HG03064 (cell line): ENCODE results near the gene ZC3H12D.
"Not testable (repeated sequence)": the region's sequence is repeated elsewhere in the genome, so short reads cannot be mapped to it uniquely, and the experiment has no call there.

ENCODE experiments used
- ATAC-seq: cut with Tn5 transposase; IDR thresholded peaks from one replicate; pipeline ENCODE4 v1.9.1; 2021; ENCODE audit warnings: low read depth; ENCODE audit not compliant: unreplicated experiment

The ZC3H12D gene

GRCh38 chr6:149460249-149460648 lies 24.6 kb downstream of the ZC3H12D start:
- not testable (repeated sequence) for ATAC-seq

GRCh38 chr6:149459761-149460160 lies 25.1 kb downstream of the ZC3H12D start:
- ATAC-seq, result no peak

GRCh38 chr6:149458806-149459205 lies 26.0 kb downstream of the ZC3H12D start:
- no peak for ATAC-seq

DNA sequence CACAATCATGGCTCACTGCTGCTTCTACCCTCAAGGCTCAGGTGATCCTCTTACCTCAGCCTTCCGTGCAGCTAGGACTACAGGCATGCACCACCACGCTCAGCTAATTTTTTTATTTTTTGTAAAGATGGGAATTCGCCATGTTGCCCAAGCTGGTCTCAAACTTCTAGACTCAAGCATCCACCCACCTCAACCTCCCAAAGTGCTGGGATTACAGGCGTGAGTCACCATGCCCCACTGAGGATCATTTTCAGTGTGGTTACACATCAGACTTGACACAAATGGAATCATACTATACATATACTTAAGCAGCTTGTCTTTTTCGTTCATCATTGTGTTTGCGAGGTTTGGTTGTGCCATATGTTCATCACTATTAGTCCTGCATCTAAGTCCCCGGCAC lies 26.6 kb downstream of the ZC3H12D start:
- no peak for ATAC-seq

GRCh38 chr6:149457316-149457884 lies 27.4 kb downstream of the ZC3H12D start:
- ATAC-seq, result no peak

DNA sequence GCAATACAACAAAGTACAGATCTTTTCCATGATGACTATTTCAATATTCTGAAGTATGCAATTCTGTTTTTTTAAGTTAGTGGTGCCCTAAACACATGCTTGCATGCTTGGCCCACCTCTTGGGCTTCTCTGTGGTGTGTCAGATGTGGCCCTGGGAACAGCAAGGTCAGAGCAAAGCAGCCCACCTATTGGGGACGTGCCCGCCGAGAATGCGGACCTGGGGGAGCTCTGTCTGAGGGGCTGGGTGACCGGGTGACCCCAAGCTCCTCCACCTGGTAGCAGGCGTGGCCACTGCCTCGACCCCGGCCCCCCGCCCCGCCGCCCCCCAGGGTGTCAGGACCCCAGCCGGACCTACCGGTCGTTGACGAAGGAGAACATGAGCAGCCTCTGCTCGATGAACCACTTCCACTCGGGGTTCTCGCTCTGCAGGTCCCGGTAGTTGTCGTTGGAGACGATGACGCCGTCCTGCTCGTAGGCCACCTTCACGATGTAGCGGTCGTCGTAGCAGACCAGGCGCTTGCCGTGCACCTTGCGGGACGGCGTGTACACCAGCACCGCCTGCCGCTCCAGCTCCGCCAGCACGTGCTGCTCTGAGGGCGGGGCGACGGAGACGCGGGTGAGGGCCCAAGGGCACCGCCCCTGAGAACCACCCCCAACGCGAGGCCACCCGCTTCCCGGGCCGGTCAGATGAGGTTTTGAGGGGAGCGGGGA lies 28.3 kb downstream of the ZC3H12D start:
- ATAC-seq, result no peak

DNA sequence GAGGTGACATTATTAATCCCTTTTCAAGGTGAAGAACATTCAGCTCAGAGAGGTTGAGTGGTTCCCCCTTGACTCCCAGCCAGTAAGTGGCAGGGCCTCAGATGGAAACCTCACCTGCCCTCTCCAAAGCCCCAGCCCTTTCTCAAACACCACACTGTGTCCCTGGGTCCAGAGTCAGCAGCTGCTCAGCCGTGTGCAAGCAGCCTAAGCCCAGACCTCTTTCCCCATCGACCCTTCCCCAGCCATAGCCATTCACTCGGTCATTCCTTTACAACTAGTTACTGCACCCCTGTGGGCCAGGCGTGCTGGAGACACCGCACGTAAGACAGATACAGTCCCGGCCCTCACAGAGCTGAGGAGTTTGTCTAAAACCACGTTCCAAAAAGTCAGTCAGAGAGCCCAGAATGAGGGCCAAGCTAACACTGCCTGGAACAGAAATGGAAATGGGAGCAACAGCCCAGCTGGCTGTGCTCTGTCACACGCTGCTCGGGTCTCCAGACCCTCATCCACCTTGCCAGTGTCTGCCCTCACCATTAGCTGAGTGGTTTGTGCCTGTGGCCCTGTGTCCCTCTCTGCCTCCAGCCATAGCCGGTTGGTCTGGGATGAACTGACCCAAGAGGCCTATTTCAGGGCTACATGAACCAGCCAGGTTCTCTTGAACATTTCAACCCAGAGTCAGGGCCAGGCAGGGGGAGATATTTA lies 29.6 kb downstream of the ZC3H12D start:
- ATAC-seq, result no peak

- ATAC-seq, result no peak
These were observed 30.4 kb downstream of the ZC3H12D start for GRCh38 chr6:149454346-149454848.

DNA sequence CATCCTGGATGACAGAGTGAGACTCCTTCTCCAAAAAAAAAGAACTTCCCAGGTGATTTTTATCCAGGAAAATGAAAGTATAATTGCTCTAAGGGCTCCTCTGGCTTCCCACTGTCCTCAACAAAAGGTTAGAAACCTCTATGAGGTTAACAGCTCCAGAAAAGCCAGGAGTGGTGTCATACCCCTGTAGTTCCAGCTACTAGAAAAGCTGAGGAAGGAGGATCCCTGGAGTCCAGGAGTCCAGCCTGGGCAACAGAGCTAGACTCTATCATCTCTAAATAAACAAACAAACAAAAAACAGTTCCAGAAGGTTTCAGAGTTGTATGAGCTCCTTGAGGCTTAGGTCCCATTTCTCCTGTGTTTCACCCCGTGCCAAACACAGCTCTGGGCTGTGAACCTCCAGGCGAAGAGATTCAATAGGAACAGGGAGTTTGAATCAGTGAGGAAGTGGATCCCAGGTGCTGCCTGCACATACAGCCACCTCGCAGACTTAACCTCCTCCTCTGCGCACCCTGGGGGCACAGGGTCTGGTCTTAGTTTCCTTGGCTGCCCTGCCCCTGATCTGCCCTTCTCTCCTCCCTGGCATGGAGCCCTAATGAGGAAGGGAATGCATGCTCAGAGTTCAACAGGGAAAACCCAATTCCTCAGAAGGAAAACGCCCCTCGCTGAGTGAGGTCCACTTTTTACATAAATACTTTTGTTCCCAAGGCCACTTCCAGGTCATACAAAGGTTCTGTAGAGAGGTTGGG lies 31.0 kb downstream of the ZC3H12D start:
- no peak for ATAC-seq

- no peak for ATAC-seq
These were observed 32.5 kb downstream of the ZC3H12D start for GRCh38 chr6:149452037-149452939.

DNA sequence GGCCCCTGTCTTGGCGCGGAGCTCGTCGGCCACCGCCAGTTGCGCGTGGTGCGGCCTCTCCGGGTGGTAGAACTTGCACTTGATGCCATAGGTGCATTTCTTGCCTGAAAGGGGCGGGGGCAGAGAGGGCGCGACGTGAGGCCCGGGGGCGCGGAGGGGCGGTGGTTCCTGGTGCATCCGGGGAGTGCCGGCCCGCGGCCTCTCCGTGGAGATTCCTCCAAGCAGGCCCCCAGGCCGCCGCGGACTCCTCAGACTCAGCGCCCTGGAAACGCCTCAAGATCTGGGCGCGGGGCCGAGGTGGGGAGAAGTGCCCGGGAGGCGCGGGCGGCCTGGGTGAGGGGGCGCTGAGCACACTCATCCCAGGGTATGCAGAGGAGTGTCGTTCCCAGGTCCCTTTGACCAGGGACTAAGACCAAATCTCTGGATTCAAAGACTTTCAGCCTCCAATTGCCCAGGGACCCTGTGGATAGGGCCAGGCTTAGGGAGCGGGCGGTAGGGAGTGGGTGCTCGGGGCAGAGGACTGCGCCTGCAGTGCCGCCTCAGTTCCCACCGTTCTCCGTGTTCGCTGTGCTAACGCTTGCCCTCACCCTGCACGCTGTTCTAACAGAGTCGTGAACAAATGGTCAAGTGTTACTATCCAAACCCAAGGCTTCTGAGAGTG lies 33.3 kb downstream of the ZC3H12D start:
- ATAC-seq, result no peak

DNA sequence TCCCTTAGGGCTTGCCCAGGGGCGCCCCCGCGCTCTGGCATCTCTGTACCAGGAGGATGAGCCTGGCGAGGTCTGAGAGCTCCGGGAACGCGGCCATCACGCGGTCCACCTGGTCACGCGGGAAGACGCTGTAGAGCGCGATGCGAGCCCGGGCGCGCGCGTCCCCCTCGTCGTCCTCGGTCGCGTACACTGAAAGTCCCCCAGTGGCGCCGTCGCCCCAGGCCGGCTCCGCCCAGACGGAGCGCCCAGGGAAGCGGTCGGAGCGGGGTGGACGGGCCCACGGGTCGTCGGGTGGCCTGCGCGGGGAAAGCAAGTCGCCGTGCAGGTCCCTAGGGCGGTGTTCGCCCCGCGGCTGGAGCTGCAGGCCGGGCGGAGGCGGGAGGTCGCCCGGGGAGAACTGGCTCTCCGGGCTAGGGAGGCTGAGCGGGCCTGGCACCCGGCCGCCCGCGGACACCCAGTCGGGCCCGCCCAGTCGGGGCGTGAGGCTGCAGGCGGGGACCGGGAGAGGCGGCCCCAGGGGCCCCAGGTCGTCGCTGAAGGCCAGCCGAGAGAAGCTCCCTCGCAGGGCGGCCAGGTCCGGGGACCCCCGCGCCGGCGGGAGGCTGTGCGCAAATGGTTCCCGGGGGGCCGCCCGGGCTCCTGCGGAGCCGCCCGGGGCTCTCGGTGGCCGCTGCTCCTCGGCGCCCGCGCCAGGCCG lies 34.0 kb downstream of the ZC3H12D start:
- ATAC-seq, result no peak

- no peak for ATAC-seq
These were observed 34.8 kb downstream of the ZC3H12D start for GRCh38 chr6:149449831-149450678.

- ATAC-seq, result no peak
These were observed 35.9 kb downstream of the ZC3H12D start for GRCh38 chr6:149448821-149449453.

DNA sequence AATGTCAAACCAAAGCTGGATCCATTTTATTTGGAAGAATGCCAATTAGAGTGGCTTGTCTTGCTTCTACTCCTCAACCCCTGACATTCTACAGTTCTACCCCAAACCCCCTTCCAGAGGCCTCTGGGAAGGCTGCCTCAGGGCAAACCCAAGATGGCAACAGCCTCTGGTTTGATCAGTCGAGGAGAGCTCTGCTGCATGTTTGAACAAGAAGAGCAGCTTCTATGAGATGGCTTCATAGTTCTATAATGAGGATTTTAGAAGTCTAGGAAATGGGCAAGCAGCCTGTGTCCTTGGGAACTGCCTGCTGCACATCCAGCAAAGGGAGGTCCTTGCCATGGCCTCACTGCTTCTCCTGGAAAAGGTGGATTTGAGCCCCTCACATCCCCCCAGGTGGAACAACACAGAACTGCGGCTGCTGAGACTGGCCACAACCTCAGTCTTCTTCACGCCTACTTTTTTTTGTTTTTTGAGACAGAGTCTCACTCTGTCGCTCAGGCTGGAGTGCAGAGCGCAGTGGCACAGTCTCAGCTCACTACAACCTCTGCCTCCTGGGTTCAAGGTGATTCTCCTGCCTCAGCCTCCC lies 37.9 kb downstream of the ZC3H12D start:
- no peak for ATAC-seq

DNA sequence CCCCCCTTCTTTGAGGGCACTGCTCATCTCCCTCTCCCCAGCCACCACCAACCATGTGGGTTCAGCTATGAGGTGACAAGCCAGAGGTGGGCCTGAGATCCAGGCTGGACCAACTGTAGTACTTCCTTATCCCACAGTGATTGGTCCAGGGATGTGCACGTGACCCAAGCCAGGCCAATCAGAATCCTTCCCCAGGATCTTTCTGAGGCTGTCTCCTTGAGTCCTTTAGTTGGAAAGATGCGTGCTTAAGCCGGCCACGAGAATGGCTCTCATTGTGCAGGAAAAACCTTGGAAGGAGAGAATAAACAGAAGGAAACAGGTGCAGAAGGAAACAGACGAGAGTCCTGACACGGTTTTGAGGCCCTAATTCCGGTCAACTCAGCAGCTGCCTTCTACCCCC lies 39.2 kb downstream of the ZC3H12D start:
- ATAC-seq, result no peak

GRCh38 chr6:149445095-149445466 lies 39.7 kb downstream of the ZC3H12D start:
- no peak for ATAC-seq
